Stimulated activated CD8-positive, alpha-beta memory T cell treated with anti-CD3 and anti-CD28 coated beads, Interleukin-2, amount 100 ng/mL, for 48 hours (primary cell): ENCODE measurements around the gene MRPS31.

Experiments
- DNase-seq, 2 donors: peaks; one replicate each; pipeline ENCODE4 v3.0.0-alpha.2; 2020; ENCODE audit warnings: low read depth in 2 of 2

Gene MRPS31

DNA sequence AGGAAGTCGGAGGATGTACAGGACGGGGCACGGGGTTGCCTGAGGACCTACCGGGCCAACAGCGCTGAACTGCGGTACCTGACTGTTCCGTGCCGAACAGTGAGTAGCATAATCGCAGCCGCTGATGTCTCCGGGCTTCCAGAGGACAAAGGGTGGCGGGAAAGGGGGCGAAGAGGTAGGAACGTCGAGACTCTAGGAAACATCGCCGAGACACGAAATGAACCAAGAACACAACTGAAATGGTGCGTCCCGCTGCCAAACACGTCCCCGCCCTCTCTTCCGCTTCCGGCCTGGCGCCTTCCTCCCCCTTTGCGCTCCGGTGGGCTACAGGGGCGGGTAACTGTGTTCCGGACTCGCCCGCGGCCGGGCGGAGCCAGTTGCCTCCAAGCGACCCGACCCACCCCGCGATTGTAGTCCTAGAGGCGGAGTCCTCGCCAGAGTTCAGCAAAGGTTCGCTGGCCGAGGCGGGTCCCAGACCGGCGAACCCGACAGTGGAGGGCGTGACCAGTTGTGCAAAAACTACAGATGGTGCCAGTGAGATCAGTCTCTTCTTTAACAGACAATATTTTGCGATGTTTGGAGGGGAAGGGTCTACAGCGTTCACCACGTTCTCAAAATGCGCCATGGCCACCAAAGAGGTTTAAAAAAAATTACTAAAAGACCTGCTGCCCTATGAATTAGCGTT lies at the start of gene MRPS31:
MRPS31 (minus strand) TSS at position 257 of the 685 bp plus-strand sequence; CDS start at position 203, 54 bp downstream.
- peak; percentile 93 to 95 for DNase-seq

DNA sequence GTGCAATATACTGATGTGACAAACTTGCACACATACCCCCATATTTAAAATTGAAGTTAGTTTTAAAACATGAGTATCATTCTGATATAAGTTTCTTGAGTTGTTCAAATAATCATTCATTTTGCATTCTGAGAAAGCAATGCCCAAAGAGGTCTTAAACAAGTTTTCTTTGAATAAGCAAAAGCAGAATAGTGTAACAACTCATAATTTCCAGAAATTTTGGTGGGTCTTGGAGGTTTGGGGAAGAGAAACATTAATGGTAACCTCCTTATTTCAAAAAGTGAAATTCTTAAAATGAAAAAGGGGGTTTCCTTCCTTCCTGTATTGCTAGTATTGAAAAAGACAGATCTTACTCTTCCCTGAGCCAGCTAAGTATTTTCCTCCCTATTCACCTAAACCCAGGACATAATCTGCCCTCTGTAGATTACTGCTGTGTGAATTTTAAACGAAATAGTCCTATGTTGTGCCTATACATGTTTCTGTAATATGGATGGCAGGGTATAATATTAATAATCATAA lies 48.9 kb upstream of the MRPS31 start:
- DNase-seq: no peak

DNA sequence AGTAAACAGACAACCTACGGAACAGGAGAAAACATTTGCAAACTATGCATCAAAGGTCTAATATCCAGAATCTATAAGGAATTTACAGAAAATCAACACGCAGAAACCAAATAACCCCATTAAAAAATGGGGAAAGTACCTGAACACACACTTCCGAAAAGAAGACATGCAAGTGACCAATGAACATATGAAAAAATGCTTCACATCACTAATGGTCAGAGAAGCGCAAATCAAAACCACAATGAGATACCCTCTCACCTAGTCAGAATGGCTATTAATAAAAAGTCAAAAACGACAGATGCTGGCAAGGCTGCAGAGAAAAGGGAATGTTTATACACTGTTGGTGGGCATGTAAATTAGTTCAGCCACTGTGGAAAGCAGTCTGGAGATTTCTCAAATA lies 47.9 kb upstream of the MRPS31 start:
- no peak for DNase-seq

DNA sequence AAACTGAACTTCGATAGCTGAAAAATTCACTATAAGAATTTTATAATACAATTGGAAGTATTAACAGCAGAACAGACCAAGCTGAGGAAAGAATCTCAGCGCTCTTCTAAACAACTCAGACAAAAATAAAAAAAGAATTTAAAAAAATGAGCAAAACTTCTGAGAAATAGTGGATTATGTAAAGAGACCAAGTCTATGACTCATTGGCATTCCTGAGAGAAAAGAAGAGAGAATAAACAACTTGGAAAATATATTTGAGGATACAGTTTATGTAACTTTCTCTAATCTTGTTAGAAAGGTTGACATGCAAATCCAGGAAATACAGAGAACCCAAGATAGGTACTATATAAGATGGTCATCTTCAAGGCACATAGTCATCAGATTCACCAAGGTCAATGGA lies 43.8 kb upstream of the MRPS31 start:
- no peak for DNase-seq

DNA sequence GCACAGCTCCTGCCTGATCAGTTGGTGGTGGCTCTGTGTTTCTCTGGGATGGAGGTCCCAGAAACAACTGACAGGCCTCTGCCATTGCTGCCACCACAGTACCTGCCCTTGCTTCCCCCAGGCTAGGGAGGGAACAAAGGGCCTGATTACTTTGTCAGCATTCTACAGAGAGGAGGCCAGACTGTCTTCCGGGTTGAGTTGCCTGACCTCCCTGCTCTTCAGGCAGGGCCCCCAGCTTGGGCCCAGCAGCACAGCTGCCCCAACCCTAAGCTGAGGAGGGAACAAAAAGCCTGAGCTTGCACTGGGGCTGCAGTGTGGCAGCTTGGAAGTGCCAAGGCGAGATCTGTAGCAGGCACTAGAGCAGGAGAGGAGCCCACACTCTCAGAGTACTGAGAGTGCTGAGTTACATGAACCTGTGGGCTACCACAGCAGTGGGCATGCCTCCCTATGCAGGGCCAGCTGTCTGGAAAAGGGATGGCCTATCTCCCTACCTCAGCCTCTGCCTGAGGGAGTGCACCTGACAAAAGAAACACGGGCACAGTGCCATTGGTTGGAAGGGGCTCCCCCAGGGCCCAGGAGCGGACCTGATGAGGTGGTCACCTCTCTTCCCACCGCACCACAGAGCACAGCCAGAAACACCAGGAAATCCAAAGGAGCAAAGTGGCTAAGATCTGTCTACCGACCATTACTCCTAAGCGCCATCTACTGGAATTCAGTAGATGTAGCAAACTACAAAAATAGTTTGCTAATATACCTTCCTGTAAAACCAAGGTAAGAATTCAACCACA lies 42.9 kb upstream of the MRPS31 start:
- no peak for DNase-seq

DNA sequence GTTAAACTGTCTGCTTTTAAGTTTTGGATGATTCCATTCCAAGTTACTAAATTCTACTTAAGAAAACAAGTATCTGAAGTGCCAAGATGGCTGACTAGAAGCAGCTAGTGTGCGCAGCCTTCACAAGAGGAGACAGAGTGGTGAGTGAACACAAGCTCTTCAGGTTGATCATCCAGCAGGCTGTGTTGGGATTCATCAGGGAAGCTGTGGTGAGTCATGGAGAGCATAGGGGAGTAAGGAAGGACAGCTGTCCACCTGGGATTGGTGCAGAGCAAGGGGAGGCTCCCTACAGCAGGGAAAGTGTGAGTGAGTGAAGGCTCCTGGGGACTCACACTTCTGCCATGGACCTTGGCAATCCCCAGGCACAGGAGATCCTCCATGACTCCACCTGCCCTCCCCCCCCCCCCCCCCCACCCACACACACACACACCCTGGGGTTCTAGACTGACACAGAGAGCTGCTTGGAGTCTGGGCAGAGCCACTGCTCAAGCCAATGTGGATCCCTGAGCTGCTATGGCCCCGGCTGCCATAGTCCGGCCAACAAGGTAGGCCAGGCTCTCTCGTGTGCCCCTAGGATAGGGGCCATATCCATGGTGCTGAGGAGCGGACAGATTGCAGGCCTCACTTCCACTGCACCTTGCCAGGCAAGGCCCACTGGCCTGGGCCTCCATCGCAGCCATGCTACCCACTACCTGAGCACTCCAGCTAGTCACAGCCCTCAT lies 41.9 kb upstream of the MRPS31 start:
- no peak for DNase-seq

DNA sequence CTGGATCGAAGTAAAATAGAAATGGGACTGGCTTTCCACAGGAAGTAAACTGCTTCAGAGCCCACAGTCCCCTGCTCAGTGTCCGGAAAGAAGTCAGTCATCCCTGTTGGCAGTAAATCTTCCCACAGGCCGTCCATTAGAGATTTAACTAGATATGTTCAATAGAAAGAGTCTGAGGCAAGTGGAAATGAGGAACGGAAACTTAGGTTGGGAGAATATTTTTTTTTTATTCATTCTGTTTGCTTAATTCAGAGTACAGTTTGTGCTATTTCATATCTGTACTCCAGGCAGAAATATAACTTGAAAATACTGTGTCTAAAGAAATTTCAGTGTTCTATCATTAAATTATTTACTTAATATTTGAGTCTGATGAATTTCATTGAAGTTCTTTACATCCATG lies 41.1 kb upstream of the MRPS31 start:
- DNase-seq: no peak

DNA sequence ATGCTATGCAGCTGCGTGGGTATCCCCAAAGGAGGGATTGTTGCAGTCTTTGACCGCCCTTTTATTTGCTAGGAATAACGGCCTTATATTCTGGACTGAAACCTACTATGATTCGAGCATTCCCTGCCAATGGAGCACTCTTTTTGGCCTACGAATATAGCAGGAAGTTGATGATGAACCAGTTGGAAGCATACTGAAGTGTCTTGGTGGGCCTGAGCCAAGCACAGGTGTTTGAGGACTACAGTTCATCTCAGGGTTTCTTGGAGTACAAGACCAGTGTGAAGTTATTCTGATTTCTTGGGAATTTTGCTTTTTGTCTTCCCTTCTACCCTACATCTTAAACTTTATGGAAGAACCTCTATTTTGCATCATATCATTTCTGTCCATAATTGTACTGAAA lies 38.5 kb upstream of the MRPS31 start:
- DNase-seq: no peak

DNA sequence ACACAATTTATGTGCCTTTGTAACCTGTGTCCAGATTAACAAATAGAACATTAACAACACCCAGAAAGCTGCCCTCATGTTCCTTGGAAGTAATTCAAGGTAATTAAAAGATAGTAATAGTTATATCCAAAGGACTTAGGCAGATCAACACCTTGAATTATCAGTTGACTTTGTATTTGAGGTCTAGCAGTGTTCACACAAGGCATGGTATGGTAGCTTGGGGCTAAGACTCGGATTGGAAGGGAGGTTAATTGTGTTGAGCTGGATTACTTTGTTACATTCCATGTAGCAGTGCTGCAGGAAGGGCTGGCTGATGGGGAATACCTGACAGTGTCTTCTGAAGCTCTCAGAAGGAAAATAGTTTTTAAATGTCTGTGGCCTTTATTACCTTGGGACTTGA lies 35.3 kb upstream of the MRPS31 start:
- DNase-seq: no peak

DNA sequence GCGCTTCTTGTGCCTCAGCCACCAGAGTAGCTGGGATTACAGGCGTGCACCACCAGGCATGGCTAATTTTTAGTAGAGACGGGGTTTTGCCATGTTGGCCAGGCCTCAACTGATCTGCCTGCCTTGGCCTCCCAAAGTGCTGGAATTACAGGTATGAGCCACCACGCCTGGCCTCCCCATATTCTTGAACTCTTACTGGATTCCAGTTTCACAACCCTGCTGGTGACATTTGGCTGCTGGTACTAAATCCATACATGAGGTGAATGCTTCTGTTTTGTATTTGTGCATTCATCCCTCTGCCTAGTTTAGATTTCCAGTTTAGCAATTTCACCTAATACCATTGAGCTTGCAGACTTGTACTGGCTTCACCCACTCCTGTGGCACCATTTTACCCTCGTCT lies 32.3 kb upstream of the MRPS31 start:
- DNase-seq: no peak

DNA sequence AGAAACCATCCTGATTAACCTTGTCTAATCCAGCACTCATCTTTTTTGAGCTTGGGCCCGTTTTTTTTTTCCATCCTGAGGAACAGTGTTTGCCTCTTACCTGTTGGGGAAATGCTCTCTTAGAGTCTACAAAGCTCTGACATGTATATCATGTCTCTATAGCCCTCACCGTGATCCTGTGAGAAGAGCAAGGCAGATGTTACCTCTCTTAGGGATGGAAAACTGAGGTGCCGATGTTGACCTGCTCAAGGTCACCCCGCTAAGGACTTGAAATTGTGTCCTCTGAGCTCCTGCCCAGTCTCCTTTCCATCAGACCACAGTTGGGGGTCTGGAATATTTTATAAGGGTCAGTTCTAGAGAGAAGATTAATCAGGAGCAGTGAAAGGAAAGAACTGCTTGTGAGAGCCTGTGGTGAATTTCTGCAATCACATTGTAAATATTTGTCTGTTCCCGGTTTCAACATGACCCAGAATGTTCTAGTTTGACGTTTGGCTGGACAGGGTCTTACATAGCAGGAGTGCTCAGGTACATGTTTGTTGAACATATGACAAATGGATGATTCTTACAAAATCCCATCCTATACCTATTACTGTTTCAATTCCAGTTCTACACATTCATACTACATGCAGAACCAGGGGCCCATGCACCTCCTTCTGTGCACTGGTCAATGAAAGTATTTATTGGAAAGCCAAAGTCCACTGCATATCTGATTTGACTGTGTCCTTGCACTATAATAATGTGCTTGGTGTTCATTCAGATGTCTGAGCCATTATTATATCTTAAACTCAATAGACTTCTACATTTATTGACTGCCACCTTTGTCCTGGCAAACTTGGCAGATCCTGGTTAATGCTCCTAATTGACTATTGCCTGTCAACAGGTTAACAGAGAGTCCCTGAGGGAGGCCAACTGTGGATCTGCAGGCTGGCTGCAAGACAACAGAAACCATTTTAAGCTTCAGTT lies 30.5 kb upstream of the MRPS31 start:
- no peak for DNase-seq

DNA sequence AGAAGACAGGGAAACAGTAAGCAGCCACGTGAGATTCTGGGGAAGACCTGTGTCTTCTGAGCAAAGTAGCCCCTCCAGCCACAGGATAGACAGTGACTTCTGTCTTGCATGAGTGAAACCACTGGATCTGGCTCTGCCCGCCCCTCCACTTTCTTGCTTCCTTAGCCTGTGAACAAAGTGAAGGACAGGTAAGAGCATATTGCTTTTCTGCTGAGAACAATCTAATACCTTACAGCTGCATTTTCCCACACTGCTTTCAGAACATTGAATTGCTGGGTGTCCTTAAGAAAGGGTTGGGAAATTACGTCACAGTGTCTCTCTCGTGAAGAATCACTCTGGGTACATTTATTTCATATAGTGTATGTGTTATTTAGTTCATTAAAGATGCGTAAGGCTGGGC lies 29.6 kb upstream of the MRPS31 start:
- DNase-seq: no peak

DNA sequence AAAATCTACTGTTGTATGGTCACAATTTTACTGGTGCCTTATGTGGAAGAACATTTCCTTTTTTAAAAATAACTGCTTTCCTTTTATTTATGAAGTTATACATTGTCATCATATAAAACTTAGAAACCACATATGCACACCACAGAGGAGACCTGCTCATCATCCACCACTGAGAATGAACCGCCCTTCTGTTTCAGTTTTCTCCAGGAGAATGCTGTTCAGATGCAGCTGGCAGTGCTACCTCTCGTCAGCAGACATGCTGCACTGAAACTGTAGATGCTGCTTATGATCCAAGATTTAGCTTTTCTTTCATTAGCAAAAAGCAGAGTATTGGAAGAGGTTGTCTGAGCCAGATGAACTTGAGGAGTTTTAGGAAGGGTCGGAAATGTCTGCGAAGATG lies 28.5 kb upstream of the MRPS31 start:
- DNase-seq: no peak

DNA sequence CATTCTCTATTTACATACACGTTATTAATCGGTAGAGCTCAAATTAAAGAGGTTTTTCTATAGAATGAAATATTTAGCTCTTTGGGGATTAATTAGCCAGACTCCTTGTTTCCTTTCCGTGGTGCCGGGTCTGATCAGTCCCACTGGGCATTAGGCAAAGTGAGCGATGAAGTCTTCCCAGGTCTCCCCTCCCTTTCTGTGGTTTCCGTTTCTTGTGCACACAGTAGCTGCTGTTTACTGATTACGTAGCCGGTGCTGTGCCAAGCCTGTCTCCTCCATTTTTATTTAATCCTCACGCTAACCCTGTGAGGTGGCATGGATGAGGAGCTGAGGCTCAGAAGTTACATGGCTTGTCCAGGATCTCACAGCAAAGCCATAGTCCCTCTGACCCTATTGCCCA lies 27.4 kb upstream of the MRPS31 start:
- no peak for DNase-seq

DNA sequence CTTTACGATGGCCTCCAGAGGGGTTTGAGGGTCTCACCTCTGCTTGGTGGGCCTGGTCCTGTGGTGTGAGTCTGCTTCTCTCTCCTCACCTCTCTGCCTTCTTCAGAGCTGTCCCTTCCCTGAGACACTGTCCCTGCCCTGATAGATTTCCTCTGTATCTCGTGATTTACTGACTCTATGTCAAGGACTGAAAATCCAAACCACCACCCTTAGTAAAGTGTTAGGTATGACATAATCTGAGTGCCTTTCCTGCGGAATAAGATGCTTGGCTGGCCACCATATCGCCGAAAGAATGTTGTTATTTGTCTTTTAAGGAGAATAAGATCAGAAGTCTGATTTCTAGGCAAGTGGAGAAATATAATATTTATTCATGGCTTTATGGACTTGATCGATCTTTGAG lies 25.7 kb upstream of the MRPS31 start:
- no peak for DNase-seq

DNA sequence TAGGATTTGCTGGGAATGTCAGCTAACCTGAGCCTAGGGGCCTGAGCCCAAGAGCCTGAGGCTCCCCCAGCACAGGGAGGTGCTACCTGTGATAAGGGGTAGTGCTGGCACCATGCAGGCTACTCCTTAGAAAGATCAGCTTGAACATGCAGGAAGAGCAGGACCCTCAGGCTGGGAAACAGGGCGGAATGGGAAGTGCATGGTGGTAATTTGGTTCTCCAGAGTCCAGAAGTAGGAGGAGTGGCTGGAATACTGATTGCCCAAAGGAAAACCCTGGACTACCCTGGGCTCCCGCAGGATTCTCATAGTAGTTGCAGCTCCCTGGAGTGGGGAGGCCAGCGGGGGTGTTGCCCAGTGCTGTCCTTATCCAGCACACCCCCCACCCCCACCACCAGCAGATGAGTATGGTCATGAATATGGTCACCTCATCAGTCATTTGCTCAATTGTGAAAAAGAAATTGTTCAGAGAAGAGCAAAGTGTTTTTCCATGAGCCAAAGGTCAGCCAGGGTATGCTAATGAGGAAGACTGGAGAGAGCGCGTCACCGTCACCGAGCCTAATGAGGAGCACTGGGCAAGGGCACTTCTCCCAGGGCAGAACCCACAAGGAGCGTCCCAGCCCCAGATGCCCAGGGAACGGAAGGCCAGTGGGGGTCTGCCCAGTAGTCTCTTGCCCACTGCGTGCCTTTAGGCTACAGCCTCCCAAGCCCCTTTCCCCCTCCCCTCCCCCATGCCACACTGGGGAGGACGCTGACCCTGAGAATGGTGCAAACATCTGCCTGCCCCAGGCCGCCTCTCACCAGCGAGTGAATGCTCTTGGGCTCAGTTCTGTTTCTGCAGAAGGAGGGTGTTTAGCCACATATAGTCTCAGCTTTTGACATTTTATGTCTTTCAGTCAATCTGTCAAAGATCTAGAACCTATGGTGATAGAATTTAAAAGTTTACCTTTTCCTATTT lies 23.7 kb upstream of the MRPS31 start:
- no peak for DNase-seq

DNA sequence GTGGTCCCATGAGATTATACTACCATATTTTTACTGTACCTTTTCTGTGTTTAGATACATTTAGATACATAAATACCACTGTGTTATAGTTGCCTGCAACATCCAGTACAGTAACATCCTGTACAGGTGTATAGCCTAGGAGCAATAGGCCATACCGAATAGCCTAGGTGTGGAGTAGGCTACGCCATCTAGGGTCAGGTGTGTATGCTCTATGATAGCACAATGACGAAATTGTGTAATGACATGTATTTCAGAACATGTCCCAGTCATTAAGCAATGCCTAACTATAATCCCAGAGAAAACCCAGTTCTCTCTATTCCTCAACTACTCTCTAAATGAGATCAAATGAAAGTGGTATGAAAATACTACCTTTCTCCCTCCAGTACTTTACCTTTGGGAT lies 22.3 kb upstream of the MRPS31 start:
- no peak for DNase-seq

DNA sequence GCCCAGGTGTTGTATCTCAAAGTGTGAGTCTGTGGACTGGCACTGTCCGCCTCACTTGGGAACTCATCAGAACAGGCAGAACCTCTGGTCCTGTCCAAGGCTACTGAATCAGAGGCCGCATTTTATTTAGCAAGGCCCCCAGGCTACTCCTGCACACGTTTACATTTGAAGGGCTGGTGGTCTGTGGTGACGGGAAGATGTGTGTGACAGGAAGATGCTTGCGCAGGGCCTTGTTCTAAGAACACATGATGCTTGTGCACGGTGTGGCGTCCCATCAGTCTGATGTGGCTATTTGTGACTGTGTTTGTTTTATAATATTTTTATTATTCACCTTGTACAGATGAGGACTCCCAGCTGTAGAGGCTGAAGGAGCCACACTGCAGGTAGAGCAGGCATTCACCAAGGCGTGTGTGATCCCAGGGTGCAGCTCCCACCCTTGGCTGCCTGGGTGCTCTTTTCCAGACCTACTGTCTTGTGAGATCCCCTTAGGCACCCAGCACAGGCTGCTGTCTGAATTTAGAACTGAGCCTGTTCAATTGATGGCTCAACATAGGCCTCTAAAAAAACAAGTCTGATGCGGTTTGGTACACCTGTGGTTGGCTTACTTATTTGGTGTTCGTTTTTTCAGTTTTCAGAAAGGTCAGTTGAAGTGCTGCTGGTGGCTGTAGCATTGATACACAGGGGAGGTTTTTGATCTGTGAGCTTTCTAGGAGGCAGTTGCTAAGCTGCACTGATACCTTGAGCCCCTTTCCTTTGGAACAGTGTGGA lies 21.5 kb upstream of the MRPS31 start:
- DNase-seq: no peak

DNA sequence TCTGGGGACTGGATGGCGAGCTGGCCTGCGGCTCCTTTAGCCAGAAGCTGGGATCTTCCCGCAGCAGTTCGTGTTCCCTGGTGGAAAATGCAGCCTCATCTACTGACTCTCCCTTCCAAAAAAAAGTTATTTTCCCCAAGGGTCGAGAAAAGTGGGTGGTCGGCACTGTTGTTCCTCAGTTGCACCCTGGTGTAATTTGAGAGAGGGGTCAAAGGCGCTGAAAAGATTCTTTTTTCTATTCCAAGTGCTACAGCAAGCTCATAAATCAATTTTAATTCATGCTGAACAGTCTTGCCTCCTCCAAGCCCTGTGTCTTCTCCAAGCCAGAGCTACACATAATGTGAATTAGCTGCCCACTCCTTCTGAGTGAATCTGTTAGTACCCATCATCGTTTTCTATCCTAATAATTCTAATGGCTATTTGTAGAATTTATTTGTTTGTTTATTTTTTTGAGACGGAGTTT lies 19.2 kb upstream of the MRPS31 start:
- DNase-seq: no peak
